ENCODE measurements around the gene CILP2.

Gene CILP2

DNA sequence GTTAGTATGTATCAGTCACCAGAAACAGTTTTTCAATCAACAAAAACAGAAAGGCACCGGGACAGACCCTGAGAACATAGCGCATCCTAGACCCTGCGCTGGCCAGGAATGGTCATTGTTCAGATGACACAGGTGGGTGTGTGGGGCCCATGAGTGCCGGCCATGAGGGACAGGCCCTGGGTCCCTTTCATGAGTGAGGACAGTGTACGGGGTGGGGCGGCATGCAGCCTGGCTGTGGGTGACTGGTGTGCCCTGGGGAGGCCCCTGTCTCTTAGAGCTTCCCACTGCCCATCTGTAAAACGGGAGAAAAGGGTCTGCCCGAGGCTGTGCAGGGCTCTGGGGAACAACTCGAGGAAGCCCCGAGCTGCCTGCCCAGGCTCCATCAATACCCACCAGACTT lies 54.6 kb downstream of the CILP2 start:
- no peaks in the 10 kb centered on the region for H4K20me1 ChIP-seq (ENCODE audit: insufficient read depth, low read length, poor library complexity, severe bottlenecking)
- H3K9ac ChIP-seq (ENCODE audit: low read depth, low read length, poor library complexity, severe bottlenecking): no peak overlapping the region
- no peak for TF ChIP-seq EZH2phosphoT487 (IDR thresholded peaks at IDR 0.05; ENCODE audit: borderline replicate concordance)
- TF ChIP-seq, protein P1, sequence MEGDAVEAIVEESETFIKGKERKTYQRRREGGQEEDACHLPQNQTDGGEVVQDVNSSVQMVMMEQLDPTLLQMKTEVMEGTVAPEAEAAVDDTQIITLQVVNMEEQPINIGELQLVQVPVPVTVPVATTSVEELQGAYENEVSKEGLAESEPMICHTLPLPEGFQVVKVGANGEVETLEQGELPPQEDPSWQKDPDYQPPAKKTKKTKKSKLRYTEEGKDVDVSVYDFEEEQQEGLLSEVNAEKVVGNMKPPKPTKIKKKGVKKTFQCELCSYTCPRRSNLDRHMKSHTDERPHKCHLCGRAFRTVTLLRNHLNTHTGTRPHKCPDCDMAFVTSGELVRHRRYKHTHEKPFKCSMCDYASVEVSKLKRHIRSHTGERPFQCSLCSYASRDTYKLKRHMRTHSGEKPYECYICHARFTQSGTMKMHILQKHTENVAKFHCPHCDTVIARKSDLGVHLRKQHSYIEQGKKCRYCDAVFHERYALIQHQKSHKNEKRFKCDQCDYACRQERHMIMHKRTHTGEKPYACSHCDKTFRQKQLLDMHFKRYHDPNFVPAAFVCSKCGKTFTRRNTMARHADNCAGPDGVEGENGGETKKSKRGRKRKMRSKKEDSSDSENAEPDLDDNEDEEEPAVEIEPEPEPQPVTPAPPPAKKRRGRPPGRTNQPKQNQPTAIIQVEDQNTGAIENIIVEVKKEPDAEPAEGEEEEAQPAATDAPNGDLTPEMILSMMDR (conservative IDR thresholded peaks at IDR 0.05; ENCODE audit: low read length): no peak
- no peaks in the 10 kb centered on the region for H3K9me3 ChIP-seq (ENCODE audit: insufficient read depth, low read depth, low read length)
- no peaks in the 10 kb centered on the region for H3K79me2 ChIP-seq (ENCODE audit: insufficient read depth, low read length)
- H3K27me3 ChIP-seq (ENCODE audit: insufficient read depth, low read length, poor library complexity, severe bottlenecking): no peaks in the 10 kb centered on the region
- H3K36me3 ChIP-seq (ENCODE audit: insufficient read depth, low read length): no peaks in the 10 kb centered on the region
- H3K4me3 ChIP-seq (ENCODE audit: low read length, poor library complexity, severe bottlenecking): no peak overlapping the region
- H3F3A ChIP-seq (ENCODE audit: low read depth): no peaks in the 10 kb centered on the region
- H2AFZ ChIP-seq (ENCODE audit: low read length): no peak overlapping the region
- H3K4me1 ChIP-seq (ENCODE audit: insufficient read depth, low read length, poor library complexity, severe bottlenecking): no peaks in the 10 kb centered on the region
- H3K9me2 ChIP-seq (replicated peaks; ENCODE audit: low read depth, low read length): no peaks in the 10 kb centered on the region
- no peak overlapping the region for H3K4me2 ChIP-seq (ENCODE audit: low read depth, low read length, poor library complexity, severe bottlenecking)

DNA sequence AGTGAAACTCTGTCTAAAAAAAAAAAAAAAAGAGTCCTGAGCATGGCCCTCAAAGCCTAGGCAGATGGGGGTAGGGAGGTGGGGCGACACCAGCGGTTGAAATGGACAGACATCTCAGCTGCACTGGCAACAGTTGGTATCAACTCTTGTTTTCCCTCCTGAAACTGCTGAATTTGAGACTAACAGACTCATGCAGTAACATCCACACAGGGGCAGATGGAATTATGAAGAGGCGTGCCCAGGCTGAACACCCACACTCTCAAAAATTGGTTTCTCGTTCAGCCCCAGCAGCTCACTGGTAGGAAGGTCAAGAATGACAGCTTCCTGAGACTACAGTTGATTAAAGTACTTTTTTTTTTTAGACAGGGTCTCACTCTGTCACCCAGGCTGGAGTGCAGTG lies 56.3 kb downstream of the CILP2 start:
- Histone ChIP-seq H3K9ac (ENCODE audit: low read depth, low read length, poor library complexity, severe bottlenecking) (no peak overlapping the region), H3K27me3 (ENCODE audit: insufficient read depth, low read length, poor library complexity, severe bottlenecking) (no peaks in the 10 kb centered on the region), H3K9me3 (ENCODE audit: insufficient read depth, low read depth, low read length) (no peaks in the 10 kb centered on the region), H2AFZ (ENCODE audit: low read length) (no peak overlapping the region), H3K79me2 (ENCODE audit: insufficient read depth, low read length) (no peaks in the 10 kb centered on the region), H3F3A (ENCODE audit: low read depth) (no peaks in the 10 kb centered on the region), H4K20me1 (ENCODE audit: insufficient read depth, low read length, poor library complexity, severe bottlenecking) (no peaks in the 10 kb centered on the region), H3K9me2 (replicated peaks; ENCODE audit: low read depth, low read length) (no peaks in the 10 kb centered on the region), H3K4me2 (ENCODE audit: low read depth, low read length, poor library complexity, severe bottlenecking) (no peak overlapping the region), H3K36me3 (ENCODE audit: insufficient read depth, low read length) (no peaks in the 10 kb centered on the region), H3K4me1 (ENCODE audit: insufficient read depth, low read length, poor library complexity, severe bottlenecking) (no peaks in the 10 kb centered on the region), H3K4me3 (ENCODE audit: low read length, poor library complexity, severe bottlenecking) (no peak overlapping the region)
- TF ChIP-seq EZH2phosphoT487 (IDR thresholded peaks at IDR 0.05; ENCODE audit: borderline replicate concordance): no peak
- TF ChIP-seq, protein P1 (conservative IDR thresholded peaks at IDR 0.05; ENCODE audit: low read length): no peak

DNA sequence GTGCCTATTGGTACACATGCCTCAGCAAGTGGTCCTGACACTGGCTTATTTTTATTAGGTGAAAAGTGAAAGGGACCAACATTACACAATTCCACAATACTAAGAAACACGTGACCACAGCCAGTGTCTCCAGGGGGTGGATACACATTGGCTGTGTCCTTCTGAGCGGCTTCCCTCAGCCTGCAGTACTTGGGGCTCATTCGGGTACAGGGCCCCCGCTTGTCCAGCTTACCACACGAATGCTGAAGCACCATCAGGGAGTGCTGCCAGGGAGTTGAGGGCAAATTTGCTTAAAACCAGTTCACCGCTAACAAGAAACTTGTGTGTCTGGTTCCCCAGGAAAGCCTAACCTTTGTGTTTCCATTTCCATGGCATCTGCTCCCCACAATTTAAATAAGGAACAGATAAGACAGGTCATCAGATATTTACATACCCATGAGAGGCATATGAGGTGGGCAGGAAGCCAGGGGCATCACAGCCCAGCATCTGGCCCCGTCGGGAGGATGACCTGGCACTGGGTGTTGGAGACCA lies 57.2 kb downstream of the CILP2 start:
- H3K27me3 ChIP-seq (ENCODE audit: insufficient read depth, low read length, poor library complexity, severe bottlenecking): no peaks in the 10 kb centered on the region
- TF ChIP-seq, protein P1 (conservative IDR thresholded peaks at IDR 0.05; ENCODE audit: low read length): no peak
- TF ChIP-seq EZH2phosphoT487 (IDR thresholded peaks at IDR 0.05; ENCODE audit: borderline replicate concordance): no peak
- no peaks in the 10 kb centered on the region for H3K9me3 ChIP-seq (ENCODE audit: insufficient read depth, low read depth, low read length)
- H3K4me1 ChIP-seq (ENCODE audit: insufficient read depth, low read length, poor library complexity, severe bottlenecking): no peaks in the 10 kb centered on the region
- no peaks in the 10 kb centered on the region for H3K79me2 ChIP-seq (ENCODE audit: insufficient read depth, low read length)
- H3K9ac ChIP-seq (ENCODE audit: low read depth, low read length, poor library complexity, severe bottlenecking): no peak overlapping the region
- H3K4me3 ChIP-seq (ENCODE audit: low read length, poor library complexity, severe bottlenecking): no peak overlapping the region
- no peak overlapping the region for H2AFZ ChIP-seq (ENCODE audit: low read length)
- H3K36me3 ChIP-seq (ENCODE audit: insufficient read depth, low read length): no peaks in the 10 kb centered on the region
- H3F3A ChIP-seq (ENCODE audit: low read depth): no peaks in the 10 kb centered on the region
- no peak overlapping the region for H3K4me2 ChIP-seq (ENCODE audit: low read depth, low read length, poor library complexity, severe bottlenecking)
- H3K9me2 ChIP-seq (replicated peaks; ENCODE audit: low read depth, low read length): no peaks in the 10 kb centered on the region
- H4K20me1 ChIP-seq (ENCODE audit: insufficient read depth, low read length, poor library complexity, severe bottlenecking): no peaks in the 10 kb centered on the region
